GM12891 (cell line): ENCODE data around the gene NSMCE3.

Experiments
- POLR2A ChIP-seq: IDR thresholded peaks from 2 replicates; pipeline ENCODE4 v1.6.1; 2011; ENCODE audit warnings: low read depth, low read length, control low read depth
- POLR2AphosphoS5 ChIP-seq: IDR thresholded peaks from 2 replicates; pipeline ENCODE4 v1.6.1; 2011; ENCODE audit warnings: low read depth, low read length, control low read depth

- no peak for TF ChIP-seq POLR2AphosphoS5
- no peak for TF ChIP-seq POLR2A
These were observed 19.6 kb upstream of the NSMCE3 start for GRCh38 chr15:29289173-29289572.
